Fibroblast of lung (primary cell): ENCODE measurements around the gene PPL.

Source experiments
- EZH2 ChIP-seq: IDR thresholded peaks from 2 replicates; pipeline ENCODE4 v1.5.1; 2012; ENCODE audit warnings: low read length, control low read depth, mild to moderate bottlenecking; ENCODE audit errors: missing control alignments
- TF ChIP-seq, protein P1 (sequence below), 2 donors: IDR thresholded peaks in 1 of 2; conservative IDR thresholded peaks in 1 of 2; 1 replicate in 1 of 2; 2 replicates in 1 of 2; pipeline ENCODE4 v1.5.1; 2011 to 2012; ENCODE audit warnings: low read length in 2 of 2, control low read depth in 1 of 2, inconsistent platforms in 1 of 2, low read depth in 1 of 2, mild to moderate bottlenecking in 1 of 2

DNA sequence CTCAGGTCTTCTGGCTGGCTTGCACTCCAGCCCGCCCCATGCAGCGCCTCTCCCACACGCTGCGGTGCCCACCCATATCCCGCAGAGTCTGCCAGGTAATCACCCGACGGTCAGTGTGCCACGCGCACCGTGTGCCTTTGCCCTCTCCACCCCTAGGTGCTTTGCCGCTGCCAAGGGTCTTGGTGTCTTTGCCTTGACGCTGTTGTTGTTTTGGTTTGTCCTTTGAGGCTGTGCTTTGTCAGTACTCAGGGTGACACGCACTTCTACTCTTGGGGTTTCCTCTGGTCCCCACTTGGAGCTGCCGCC is 59.6 kb downstream of the PPL start:
- TF ChIP-seq, protein P1, sequence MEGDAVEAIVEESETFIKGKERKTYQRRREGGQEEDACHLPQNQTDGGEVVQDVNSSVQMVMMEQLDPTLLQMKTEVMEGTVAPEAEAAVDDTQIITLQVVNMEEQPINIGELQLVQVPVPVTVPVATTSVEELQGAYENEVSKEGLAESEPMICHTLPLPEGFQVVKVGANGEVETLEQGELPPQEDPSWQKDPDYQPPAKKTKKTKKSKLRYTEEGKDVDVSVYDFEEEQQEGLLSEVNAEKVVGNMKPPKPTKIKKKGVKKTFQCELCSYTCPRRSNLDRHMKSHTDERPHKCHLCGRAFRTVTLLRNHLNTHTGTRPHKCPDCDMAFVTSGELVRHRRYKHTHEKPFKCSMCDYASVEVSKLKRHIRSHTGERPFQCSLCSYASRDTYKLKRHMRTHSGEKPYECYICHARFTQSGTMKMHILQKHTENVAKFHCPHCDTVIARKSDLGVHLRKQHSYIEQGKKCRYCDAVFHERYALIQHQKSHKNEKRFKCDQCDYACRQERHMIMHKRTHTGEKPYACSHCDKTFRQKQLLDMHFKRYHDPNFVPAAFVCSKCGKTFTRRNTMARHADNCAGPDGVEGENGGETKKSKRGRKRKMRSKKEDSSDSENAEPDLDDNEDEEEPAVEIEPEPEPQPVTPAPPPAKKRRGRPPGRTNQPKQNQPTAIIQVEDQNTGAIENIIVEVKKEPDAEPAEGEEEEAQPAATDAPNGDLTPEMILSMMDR (conservative IDR thresholded peaks at IDR 0.05 in 1 of 2, IDR thresholded peaks at IDR 0.05 in 1 of 2; ENCODE audit: low read depth in 1 of 2, low read length in 2 of 2): no peak
- TF ChIP-seq EZH2: no peak
